NCI-H1092 treated with DMSO at 0.1 percent for 48 hours (cell line): ENCODE data around the gene PALS2.

Source experiments
- DNase-seq: peaks from one replicate; lab custom pipeline; 2025; lab: John Stamatoyannopoulos, UW

Gene PALS2

GRCh38 chr7:24572997-24573553, at the start of gene PALS2:
Gene PALS2, plus strand, starts transcription at chr7:24573452. Its CDS starts 50,216 bp downstream, at chr7:24623668.
- DNase-seq, result peak; percentile 86

- no peak for DNase-seq
Observed at GRCh38 chr7:24531255-24531654, 42.0 kb upstream of the PALS2 start.

GRCh38 chr7:24536682-24537081, 36.6 kb upstream of the PALS2 start:
- no peak for DNase-seq

- DNase-seq, result no peak
Observed at GRCh38 chr7:24540956-24541355, 32.3 kb upstream of the PALS2 start.

- no peak for DNase-seq
Observed at GRCh38 chr7:24545215-24545614, 28.0 kb upstream of the PALS2 start.

- no peak for DNase-seq
Observed at GRCh38 chr7:24548390-24548789, 24.9 kb upstream of the PALS2 start.

GRCh38 chr7:24549991-24550390, 23.3 kb upstream of the PALS2 start:
- DNase-seq, result no peak

GRCh38 chr7:24555184-24555583, 18.1 kb upstream of the PALS2 start:
- no peak for DNase-seq

- DNase-seq, result no peak
Observed at GRCh38 chr7:24555719-24556118, 17.5 kb upstream of the PALS2 start.

GRCh38 chr7:24560772-24561171, 12.5 kb upstream of the PALS2 start:
- no peak for DNase-seq

- no peak for DNase-seq
Observed at GRCh38 chr7:24566274-24566673, 7.0 kb upstream of the PALS2 start.

GRCh38 chr7:24570983-24571382, 2.3 kb upstream of the PALS2 start:
- no peak for DNase-seq

- DNase-seq, result no peak
Observed at GRCh38 chr7:24572016-24572392, 1.2 kb upstream of the PALS2 start.

- DNase-seq, result peak; percentile 63
Observed at GRCh38 chr7:24572393-24572996, 757 bp upstream of the PALS2 start.

GRCh38 chr7:24573554-24574338, 494 bp downstream of the PALS2 start:
- peak; percentile 60 for DNase-seq

GRCh38 chr7:24574386-24574785, 1.1 kb downstream of the PALS2 start:
- no peak for DNase-seq

- no peak for DNase-seq
Observed at GRCh38 chr7:24574950-24575349, 1.7 kb downstream of the PALS2 start.

- peak; percentile 68 for DNase-seq
Observed at GRCh38 chr7:24576171-24577025, 3.1 kb downstream of the PALS2 start.

GRCh38 chr7:24578052-24578451, 4.8 kb downstream of the PALS2 start:
- DNase-seq, result no peak

- DNase-seq, result no peak
Observed at GRCh38 chr7:24580283-24580946, 7.2 kb downstream of the PALS2 start.

- no peak for DNase-seq
Observed at GRCh38 chr7:24582166-24582565, 8.9 kb downstream of the PALS2 start.

GRCh38 chr7:24587853-24588252, 14.6 kb downstream of the PALS2 start:
- DNase-seq, result peak; percentile 40
